ENCODE data around the gene CRELD1.
A peak's percentile ranks its signal among the peaks of the same experiment; 100 is the strongest.
"Not testable (repeated sequence)": the region's sequence is repeated elsewhere in the genome, so short reads cannot be mapped to it uniquely, and the experiment has no call there.

Gene CRELD1

GRCh38 chr3:9933561-9934234, at the start of gene CRELD1:
Gene CRELD1 (plus strand): TSS chr3:9933834. CDS start chr3:9934439, 605 bp downstream.
- peak; percentile 96 for DNase-seq

DNA sequence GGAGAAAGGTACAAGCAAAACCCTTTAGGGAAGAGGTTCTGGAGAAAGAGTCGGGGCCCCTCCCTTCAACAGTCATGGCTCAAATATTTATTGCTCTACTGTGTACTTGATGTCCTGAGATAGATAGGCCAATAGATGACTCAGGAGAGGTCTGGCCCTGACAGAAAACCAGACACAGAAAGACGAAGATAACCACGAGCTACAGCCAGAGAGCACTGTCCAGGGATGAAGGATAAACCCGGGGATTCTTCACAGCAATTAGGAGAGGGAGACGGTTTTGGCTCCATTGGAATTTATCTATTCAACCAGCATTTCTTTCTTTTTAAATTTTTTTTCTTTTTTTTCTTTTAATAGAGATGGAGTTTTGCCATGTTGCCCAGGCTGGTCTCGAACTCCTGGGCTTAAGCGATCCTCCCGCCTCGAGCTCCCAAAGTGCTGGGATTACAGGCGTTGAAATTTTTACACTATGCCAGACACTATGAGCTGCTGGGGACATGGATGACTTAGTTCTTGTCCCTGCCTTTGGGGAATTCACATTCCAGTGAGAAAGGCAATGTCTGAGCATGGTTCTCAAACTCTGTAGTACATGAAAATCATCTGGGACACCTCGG, 49.0 kb upstream of the CRELD1 start:
- DNase-seq, result no peak

DNA sequence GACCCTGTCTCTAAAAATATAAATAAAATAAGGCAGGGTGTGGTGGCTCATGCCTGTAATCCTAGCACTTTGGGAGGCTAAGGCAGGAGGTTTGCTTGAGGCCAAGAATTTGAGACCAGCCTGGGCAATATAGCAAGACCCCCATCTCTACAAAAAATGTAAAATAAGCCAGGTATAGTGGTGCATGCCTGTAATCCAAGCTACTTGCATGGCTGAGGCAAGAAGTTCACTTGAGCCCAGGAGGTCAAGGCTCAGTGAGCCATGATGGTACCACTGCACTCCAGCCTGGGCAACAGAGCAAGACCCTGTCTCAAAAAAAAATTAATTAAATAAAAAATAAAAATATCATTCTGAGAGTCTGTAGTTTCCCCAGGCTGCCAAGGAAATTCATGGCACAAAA, 47.3 kb upstream of the CRELD1 start:
- no peak for DNase-seq

DNA sequence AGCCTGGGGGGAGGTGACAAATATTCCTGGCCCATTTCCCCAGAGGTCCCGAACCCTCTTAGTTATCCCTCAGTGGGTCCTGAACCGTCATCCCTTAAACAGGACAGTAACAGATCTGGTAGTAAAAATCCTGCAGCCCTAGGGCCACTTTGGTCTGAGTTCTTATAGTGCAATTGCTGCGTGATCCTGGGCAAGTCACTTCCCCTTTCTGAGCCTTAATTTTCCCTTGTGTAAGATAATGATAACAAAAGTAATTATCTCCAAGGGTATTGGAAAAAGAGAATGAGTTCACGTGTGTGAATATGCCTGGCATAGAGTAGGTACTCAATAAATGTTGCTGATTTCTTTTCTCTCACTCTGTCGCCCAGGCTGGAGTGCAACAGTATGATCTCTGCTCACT, 46.2 kb upstream of the CRELD1 start:
- DNase-seq, result no peak

DNA sequence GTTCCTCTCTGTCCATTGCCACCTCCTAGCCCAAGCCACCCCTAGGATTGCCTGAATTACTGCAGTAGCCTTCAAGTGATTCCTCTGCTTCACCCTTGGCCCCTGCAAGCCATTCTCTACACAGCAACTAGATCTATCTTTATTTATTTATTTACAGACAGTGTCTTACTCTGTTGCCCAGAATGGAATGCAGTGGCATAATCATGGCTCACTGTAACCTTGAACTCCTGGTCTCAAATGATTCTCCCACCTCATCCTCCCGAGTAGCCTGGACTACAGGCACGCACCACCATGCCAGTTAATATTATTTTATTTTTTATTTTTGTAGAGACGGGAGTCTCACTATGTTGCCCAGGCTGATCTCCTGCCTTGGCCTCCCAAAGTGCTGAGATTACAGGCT, 45.1 kb upstream of the CRELD1 start:
- DNase-seq, result no peak

DNA sequence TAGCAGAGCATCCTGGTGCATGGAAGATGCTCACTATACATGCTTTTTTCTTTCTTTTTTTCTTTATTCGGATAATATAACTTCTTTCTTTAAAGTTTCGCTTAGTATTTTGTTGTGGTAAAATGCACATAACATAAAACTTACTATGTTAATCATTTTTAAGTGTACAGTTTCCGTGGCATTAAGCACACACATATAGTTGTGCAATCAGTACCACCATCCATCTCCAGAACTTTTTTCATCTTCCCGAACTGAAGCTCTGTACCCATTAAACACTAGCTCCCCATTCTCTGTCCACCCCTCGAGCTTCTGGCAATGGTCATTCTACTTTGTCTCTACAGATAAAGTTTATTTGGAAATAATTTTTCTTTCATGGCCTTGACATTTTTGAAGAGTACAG, 44.2 kb upstream of the CRELD1 start:
- DNase-seq, result no peak

GRCh38 chr3:9890249-9891071, 43.2 kb upstream of the CRELD1 start, which contains the start of gene JAGN1:
Gene JAGN1 (plus strand): TSS chr3:9890610. CDS start chr3:9890723, 113 bp downstream.
- peak; percentile 91 for DNase-seq

- no peak for DNase-seq
Observed at GRCh38 chr3:9891072-9891622, 42.5 kb upstream of the CRELD1 start.

GRCh38 chr3:9893739-9894138, 39.9 kb upstream of the CRELD1 start:
- no peak for DNase-seq

DNA sequence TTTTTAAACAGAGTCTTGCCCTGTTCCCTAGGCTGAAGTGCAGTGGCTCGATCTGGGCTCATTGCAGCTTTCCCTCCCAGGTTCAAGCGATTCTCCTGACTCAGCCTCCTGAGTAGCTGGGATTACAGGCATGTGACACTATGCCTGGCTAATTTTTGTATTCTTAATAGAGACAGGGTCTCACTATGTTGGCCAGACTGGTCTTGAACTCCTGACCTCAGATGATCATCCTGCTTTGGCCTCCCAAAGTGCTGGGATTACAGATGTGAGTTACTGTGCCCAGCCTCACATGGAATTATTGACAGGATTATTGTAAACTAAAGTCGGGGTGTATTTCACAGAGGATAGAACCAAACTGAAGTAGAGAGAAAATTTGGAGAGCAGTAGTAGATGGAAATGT, 37.9 kb upstream of the CRELD1 start:
- DNase-seq, result not testable (repeated sequence)

GRCh38 chr3:9896755-9897407, 36.8 kb upstream of the CRELD1 start:
- not testable (repeated sequence) for DNase-seq

- DNase-seq, result no peak
Observed at GRCh38 chr3:9897408-9898372, 35.9 kb upstream of the CRELD1 start.

GRCh38 chr3:9898467-9899241, 35.0 kb upstream of the CRELD1 start:
- DNase-seq, result no peak

- no peak for DNase-seq
Observed at GRCh38 chr3:9899289-9899791, 34.3 kb upstream of the CRELD1 start.

DNA sequence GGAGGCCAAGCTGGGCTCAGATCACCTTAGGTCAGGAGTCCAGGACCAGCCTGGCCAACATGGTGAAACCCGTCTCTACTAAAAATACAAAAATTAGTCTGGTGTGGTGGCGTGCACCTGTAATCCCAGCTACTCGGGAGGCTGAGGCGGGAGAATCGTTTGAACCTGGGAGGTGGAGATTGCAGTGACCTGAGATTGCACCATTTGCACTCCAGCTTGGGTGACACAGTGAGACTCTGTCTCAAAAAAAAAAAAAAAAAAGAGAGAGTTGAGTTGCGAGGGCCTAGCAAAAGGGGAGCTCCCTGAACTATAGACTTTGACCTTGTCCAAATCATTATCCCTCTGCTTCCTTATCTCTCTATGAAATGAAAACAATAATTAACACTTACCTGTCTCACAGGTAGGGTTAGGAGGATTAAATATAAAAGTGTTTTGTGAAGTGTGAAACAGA, 32.6 kb upstream of the CRELD1 start:
- not testable (repeated sequence) for DNase-seq

DNA sequence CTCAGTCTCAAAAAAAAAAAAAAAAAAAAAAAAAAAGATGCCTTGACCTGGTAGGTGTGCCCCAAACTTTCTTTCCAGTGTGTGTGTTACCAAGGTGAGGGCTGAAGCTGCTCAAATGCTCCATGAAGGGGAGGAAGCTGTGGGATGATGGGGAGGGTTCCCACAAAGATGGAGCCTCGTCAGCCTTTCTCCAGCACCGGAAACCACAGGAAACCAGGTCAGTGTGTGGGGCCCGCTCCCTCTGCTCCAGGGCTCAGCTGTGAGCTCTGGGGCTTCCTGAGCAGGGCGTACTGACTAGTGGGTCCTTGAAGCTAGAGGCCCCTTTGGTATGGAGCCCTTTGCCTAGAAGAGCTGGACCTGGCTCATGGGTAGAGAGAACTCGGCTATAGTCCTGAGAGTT, 31.7 kb upstream of the CRELD1 start:
- peak; percentile 35 for DNase-seq

DNA sequence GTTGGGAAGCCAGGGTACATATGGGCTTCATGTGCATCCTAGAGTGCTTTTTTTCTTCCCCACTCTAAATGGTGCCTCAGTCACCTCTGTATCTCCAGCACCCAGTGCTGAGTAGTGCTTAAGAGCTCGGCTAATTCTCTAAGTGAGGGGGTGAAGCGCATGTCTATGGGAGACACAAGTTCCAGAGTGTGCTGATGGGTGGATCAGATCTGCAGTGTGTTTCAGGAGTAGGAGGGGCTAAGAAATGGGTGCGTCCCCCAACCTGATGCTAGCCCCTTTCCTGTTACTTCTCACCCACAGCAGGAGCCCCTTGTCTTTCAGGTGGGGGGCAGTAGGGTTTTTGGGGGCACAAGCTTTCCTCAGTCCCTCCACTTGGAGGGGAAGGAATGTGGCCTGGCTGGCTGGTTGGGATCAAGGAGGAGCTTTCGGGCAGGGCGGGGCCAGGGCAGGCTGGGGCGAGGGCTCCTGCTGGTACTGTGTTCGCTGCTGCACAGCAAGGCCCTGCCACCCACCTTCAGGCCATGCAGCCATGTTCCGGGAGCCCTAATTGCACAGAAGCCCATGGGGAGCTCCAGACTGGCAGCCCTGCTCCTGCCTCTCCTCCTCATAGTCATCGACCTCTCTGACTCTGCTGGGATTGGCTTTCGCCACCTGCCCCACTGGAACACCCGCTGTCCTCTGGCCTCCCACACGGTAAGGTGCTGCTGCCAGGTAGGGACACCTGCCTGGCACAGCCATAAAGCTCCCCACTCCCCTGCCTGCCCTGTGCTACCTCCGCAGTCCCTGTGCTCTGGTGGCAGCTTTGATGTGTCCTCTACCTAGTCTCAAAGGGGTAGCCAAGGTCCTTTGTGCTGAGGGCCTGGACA, 31.0 kb upstream of the CRELD1 start, which contains the start of gene IL17RE:
TSS of gene IL17RE (plus strand) at position 477 of the 866 bp plus-strand sequence. CDS start at position 562, 85 bp downstream.
- no peak for DNase-seq

GRCh38 chr3:9903238-9903624, 30.4 kb upstream of the CRELD1 start:
- no peak for DNase-seq

DNA sequence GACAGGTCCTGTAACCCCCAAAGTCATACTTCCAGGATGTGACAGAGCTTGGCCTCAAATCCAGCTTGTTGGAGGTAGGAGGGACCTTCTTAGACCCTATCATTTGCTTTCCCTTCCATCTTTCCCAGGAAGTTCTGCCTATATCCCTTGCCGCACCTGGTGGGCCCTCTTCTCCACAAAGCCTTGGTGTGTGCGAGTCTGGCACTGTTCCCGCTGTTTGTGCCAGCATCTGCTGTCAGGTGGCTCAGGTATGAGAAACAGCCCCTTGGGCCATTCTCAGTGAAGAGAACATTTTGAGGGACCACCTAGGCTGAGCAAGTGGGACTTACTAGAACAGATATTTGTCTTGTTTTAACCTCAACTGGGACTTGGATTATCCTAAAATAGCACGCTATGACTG, 29.7 kb upstream of the CRELD1 start:
- DNase-seq, result no peak
